ELF-1 (cell line): ENCODE data around the gene MILR1.
A peak's percentile ranks its signal among the peaks of the same experiment; 100 is the strongest.
"Not testable (repeated sequence)": the region's sequence is repeated elsewhere in the genome, so short reads cannot be mapped to it uniquely, and the experiment has no call there.

ENCODE experiments used
- DNase-seq: peaks from one replicate; pipeline ENCODE4 v3.0.0-alpha.2; 2016; ENCODE audit warnings: low read depth, low spot score

The MILR1 gene

DNA sequence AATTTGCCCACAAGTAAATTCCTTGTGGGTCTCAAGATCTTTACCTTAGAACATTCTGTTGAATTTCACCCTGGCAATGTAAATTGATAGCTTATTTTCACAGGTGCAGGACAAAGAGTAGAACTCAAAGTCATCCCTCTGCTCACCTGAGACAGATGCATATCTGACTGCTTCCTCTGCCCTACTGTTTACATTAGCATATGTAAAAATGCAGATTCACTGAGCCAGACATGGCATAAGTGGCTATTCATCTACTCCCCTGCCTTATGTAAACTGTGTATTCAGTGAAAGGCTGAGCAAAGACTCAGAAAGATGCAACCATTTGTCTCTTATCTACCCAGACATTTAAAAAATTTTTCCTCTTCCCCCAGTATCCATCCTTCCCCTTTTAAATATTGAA, 22.3 kb upstream of the MILR1 start:
- DNase-seq, result no peak

GRCh38 chr17:64428406-64428805, 20.5 kb upstream of the MILR1 start:
- DNase-seq, result no peak

DNA sequence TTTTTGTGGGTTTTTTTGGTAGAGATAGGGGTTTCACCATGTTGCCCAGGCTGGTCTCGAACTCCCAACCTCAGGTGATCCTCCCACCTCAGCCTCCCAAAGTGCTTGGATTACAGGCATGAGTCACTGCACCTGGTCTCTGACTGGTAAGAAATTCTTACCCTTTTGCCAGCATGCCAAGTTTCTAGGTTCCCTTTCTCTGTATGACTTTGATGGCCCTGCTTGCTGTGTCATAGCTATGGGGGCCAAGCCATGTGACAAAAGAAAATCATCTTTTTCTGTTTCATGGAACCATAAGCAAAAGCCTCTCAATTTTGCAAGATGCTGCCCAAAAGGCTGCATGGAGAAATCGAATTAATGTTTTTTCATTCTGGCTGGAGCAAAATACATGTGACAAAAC, 18.9 kb upstream of the MILR1 start:
- DNase-seq, result not testable (repeated sequence)

- DNase-seq, result no peak
Observed at GRCh38 chr17:64431534-64431933, 17.4 kb upstream of the MILR1 start.

DNA sequence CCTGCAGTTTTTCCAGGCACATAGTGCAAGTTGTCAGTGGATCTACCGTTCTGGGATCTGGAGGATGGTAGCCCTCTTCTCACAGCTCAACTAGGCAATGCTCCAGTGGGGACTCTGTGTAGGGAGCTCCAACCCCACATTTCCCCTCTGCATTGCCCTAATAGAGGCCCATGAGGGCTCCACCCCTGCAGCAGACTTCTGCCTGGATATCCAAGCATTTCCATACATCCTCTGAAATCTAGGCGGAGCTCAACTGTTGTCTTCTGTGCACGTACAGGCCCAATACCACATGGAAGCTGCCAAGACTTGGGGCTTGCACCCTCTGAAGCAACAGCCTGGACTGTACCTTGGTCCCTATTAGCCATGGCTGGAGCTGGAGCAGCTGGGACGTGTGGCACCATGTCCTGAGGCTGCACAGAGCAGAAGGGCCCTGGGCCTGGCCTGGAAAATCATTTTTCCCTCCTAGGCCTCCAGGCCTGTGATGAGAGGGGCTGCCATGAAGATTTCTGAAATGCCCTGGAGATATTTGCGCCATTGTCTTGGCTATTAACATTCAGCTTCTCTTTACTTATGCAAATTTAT, 10.9 kb upstream of the MILR1 start:
- no peak for DNase-seq

DNA sequence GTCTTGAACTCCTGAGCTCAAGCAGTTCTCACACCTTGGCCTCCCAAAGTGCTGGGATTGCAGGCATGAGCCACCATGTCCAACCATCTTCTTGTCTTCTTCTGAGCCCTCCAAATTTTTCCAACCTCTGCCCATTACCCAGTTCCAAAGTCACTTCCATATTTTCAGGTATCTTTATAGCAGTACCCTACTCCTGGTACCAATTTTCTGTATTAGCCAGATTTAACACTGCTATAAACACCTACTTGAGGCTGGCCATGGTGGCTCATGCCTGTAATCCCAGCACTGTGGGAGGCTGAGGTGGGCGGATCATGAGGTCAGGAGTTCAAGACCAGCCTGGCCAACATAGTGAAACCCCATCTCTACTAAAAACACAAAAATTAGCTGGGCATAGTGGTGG, 9.4 kb upstream of the MILR1 start:
- not testable (repeated sequence) for DNase-seq

DNA sequence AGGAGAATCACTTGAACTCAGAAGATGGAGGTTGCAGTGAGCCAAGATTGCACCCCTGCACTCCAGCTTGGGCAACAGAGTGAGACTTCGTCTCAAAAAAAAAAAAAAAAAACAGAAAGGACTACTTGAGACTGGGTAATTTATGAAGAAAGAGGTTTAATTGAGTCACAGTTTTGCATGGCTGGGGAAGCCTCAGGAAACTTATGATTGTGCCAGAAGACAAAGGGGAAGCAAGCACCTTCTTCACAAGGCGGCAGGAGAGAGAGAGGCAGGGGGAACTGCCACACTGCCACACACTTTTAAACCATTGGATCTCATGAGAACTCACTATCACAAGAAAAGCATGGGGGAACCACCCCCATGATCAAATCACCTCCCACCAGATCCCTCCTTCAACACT, 9.0 kb upstream of the MILR1 start:
- DNase-seq, result no peak

- DNase-seq, result no peak
Observed at GRCh38 chr17:64441772-64442540, 7.0 kb upstream of the MILR1 start.

- no peak for DNase-seq
Observed at GRCh38 chr17:64442541-64442971, 6.4 kb upstream of the MILR1 start.

DNA sequence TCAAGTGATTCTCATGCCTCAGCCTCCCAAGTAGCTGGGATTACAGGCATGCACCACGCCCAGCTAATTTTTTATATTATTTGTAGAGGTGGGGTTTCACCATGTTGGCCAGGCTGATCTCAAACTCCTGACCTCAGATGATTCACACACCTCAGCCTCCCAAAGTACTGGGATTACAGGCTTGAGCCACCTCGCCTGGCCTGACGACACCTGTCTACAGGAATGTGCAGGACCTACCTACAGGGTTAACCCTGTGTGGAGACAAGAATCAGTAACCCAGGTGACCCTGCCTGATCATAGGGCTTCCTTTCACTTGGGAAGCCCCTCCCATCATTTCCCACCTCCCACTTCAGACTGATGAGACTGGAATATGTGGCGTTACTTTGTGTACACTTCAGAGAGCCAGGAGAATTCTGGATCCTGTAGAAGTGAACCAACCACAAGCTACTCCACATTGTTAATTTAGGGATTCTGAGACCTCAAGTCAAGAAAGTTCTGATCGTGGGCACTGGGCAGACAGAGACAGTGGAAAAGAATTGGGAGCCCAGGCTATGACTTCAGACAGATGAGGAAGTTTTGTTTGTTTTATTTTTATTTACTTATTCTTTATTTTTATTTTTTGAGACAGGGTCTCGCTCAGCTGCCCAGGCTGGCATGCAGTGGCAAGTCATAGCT, 5.7 kb upstream of the MILR1 start:
- no peak for DNase-seq

DNA sequence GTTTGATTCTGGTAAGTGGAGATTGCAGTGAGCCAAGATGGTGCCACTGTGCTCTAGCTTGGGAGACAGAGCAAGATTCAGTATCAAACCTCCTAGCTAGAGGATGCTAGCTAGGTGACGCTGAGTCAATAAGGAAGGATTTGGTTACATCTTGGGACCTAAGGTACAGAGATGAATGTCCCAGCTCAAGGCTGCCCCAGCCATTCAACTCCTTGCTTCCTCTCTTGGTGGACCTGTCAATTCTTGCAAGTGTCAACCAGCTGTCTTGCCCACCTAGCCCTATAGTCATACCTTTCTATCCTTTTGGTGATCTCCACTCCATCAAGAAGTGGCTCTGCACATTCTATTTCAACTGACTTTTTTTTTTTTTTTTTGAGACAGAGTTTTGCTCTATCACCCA, 1.4 kb upstream of the MILR1 start:
- no peak for DNase-seq

GRCh38 chr17:64449545-64449944, 630 bp downstream of the MILR1 start:
- no peak for DNase-seq

DNA sequence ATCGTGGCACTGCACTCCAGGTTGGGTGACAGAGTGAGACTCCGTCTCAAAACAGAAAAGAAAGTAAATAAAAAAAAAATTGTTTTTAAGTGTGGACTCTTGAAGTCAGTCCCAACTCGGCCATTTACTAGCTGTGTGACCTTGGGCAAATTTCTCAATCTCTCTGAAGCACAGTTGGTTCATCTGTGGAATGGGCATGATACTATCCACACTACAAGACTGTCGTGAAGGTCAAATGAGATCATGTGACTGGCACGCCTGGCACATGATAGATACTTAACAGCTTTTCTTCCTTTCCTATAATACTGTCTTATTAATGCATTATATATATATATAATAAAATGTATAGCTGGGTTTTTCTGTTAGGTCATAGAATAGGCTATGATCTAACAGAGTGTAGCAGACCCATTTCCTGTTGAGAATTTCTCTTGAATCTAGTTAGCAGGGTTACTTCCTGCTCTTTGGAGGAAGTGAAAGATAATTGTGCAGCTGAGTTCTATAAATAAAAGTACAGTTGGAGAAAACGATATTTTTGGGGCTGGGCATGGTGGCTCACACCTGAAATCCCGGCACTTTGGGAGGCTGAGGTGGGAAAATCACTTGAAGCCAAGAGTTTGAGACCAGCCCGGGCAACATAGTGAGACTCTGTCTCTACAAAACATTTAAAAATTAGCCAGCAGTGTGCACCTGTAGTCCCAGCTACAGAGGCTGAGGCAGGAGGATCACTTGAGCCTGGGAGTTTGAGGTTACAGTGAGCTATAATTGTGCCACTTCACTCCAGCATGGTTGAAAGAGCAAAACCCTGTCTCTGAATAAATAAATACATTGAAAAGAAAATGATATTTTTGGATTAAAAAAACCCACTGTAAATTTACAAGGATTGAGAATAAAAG, 7.3 kb downstream of the MILR1 start:
- DNase-seq, result no peak

DNA sequence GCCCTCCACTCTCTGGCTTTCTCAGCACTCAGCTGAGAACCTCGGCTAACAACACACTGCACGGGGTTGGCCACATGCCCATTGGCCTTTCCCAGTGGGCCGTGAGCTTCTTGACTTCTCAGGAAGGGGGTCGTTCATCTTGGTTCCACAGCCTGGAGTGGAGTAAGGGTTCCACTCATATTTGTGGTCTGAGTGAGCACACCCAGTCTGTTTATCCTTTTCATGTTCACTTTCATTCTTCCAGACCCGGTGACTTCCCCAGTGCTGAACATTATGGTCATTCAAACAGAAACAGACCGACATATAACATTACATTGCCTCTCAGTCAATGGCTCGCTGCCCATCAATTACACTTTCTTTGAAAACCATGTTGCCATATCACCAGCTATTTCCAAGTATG, 8.2 kb downstream of the MILR1 start:
- DNase-seq, result no peak

DNA sequence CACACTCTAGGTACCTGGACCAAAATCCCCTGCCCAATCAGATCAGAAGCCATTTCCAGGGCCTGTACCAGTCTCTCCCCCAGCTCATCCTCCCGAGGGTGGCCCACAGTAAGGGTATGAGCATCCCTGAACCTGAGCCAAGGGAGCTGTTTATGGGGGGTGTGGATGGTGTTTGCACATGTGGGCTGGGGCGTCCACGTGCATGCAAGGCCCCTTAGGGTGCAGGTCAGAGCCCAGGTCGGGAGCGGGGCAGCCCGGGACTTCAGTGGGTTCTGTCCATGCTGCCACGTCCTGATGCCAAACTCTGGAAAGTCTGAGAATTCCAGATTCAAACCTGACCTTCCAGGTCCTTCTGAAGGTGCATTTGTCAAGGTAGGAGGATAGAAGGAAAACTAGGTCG, 9.8 kb downstream of the MILR1 start:
- DNase-seq, result no peak

DNA sequence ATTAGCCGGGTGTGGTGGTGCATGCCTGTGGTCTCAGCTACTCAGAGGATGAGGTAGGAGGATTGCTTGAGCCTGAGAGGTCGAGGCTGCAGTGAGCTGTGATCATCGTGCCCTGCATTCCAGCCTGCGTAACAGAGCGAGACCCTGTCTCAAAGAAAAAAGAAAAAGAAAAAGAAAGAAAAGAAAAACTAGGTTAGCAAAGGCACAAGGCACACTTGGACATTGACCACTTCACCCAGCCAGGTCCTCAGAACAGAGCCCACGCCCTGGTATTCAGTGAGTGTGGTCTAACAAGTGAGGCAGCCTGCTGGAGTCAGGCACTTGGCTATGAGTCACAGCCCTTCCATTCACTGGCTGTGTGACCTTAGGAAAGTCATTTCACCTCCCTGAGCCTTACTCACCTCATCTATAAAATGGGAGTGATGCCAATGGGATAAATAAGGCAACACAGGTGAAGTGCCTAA, 10.4 kb downstream of the MILR1 start:
- DNase-seq, result no peak

DNA sequence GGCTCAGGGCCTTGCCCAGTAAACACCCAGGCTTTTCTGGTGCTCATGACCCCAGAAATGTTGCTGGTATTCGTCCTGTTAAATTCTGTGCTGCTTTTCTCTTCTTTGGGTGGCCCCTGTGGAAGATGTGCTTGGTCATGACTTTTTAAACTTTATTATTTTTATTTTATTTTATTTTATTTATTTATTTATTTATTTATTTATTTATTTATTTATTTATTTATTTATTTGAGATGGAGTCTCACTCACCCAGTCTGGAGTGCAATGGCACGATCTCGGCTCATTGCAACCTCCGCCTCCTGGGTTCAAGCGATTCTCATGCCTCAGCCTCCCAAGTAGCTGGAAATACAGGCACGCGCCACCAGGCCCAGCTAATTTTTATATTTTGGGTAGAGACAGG, 10.9 kb downstream of the MILR1 start:
- DNase-seq, result not testable (repeated sequence)

- DNase-seq, result no peak
Observed at GRCh38 chr17:64460955-64461354, 12.0 kb downstream of the MILR1 start.

GRCh38 chr17:64461788-64462187, 12.9 kb downstream of the MILR1 start:
- no peak for DNase-seq

DNA sequence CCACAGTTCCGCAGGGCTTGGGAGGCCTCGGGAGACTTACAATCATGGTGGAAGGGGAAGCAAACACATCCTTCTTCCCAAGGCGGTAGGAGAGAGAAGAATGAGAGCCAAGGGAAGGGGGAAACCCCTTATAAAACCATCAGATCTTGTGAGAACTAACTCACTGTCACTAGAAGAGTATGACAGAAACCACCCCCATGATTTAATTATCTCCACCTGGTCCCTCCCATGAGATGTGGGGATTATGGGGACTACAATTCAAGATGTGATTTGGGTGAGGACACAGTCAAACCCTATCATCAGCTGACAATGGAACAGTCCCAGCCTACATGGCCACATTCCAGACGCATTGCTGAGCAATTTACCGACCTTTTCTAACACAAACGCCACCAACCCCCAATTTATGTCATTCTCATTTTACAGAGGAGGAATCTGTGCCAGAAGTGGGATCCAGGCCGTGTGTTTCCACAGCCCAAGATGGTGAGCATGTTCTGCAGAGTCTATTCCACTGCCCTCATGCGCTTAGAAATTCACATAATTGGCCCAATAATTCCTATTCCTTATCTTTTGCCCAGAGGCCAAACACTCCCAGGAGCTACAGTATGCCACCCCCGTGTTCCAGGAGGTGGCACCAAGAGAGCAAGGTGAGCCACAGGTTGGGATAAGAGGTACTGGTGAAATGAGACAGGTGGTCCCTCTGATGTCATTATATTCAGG, 17.3 kb downstream of the MILR1 start:
- peak; percentile 14 for DNase-seq

GRCh38 chr17:64466834-64467233, 17.9 kb downstream of the MILR1 start:
- DNase-seq, result not testable (repeated sequence)
